GM12878 (cell line): Measurements from ENCODE around the gene DHRS4.
"Not testable (repeated sequence)": the region's sequence is repeated elsewhere in the genome, so short reads cannot be mapped to it uniquely, and the experiment has no call there.

ENCODE experiments used
- ATF3 ChIP-seq: IDR thresholded peaks from 2 replicates; pipeline ENCODE4 v1.6.1; 2011; ENCODE audit warnings: low read depth, mild to moderate bottlenecking, low read length, moderate library complexity, borderline replicate concordance; ENCODE audit errors: extremely low read depth
- BRCA1 ChIP-seq: IDR thresholded peaks from 2 replicates; pipeline ENCODE4 v1.6.1; 2011; ENCODE audit warnings: low read depth, low read length, improper control_type of control experiment
- EGR1 ChIP-seq, 2 experiments: IDR thresholded peaks; 1 replicate in 1 of 2; 2 replicates in 1 of 2; pipeline ENCODE4 v1.6.1; 2011 to 2012; ENCODE audit warnings: low read depth in 2 of 2, low read length in 2 of 2, borderline replicate concordance in 1 of 2, mild to moderate bottlenecking in 1 of 2, moderate library complexity in 1 of 2
- EP300 ChIP-seq, 2 experiments: fragments of 150-350 bp in 1 of 2; IDR thresholded peaks; 2 replicates each; pipeline ENCODE4 v1.6.1; 2011 to 2012; ENCODE audit warnings: low read depth in 2 of 2, low read length in 2 of 2, borderline replicate concordance in 1 of 2, improper control_type of control experiment in 1 of 2, inconsistent platforms in 1 of 2; ENCODE audit not compliant: control insufficient read depth in 1 of 2
- MTA3 ChIP-seq: IDR thresholded peaks from 2 replicates; pipeline ENCODE4 v1.6.1; 2012; ENCODE audit warnings: low read length, inconsistent platforms, borderline replicate concordance
- NFYB ChIP-seq: IDR thresholded peaks from 2 replicates; pipeline ENCODE4 v1.6.1; 2011; ENCODE audit warnings: low read depth, mild to moderate bottlenecking, low read length, improper control_type of control experiment, moderate library complexity; ENCODE audit not compliant: insufficient read depth
- POLR2A ChIP-seq: IDR thresholded peaks from 2 replicates; pipeline ENCODE4 v1.6.1; 2011; ENCODE audit warnings: low read depth, mild to moderate bottlenecking, low read length
- POLR2AphosphoS5 ChIP-seq: IDR thresholded peaks from 2 replicates; pipeline ENCODE4 v1.6.1; 2011; ENCODE audit warnings: mild to moderate bottlenecking, low read length, inconsistent platforms
- RB1 ChIP-seq: fragments of 450-650 bp; formaldehyde crosslinking; IDR thresholded peaks from 2 replicates; pipeline ENCODE4 v1.6.1; 2017; ENCODE audit warnings: mild to moderate bottlenecking, borderline replicate concordance
- RCOR1 ChIP-seq: conservative IDR thresholded peaks from 2 replicates; pipeline ENCODE4 v1.6.1; 2012; ENCODE audit warnings: low read depth, low read length, improper control_type of control experiment
- SMC3 ChIP-seq: IDR thresholded peaks from 2 replicates; pipeline ENCODE4 v1.6.1; 2011; ENCODE audit warnings: low read length, improper control_type of control experiment, borderline replicate concordance
- YY1 ChIP-seq: IDR thresholded peaks from 2 replicates; pipeline ENCODE4 v1.6.1; 2011; ENCODE audit warnings: low read depth, mild to moderate bottlenecking, low read length

- not testable (repeated sequence) for TF ChIP-seq SMC3; YY1; ATF3; NFYB; BRCA1; EGR1 (IDR thresholded peaks at IDR 0.05; ENCODE audit: borderline replicate concordance in 1 of 2, low read depth in 2 of 2, low read length in 2 of 2); POLR2A; EP300 (IDR thresholded peaks at IDR 0.05; ENCODE audit: borderline replicate concordance in 1 of 2, control insufficient read depth in 1 of 2, low read depth in 2 of 2, low read length in 2 of 2); RCOR1; MTA3; POLR2AphosphoS5; RB1
Measured at GRCh38 chr14:23969481-23970282, 16.1 kb downstream of the DHRS4 start.
